Upper lobe of left lung (tissue), 4 donors: ENCODE measurements around the gene LHX5.

Experiments
- CTCF ChIP-seq, 6 experiments: fragments of 450-650 bp in 4 of 6; fragments of 200-600 bp in 2 of 6; sonication (generic) in 2 of 6; IDR thresholded peaks; one replicate each; pipeline ENCODE4 v1.5.1; 2016 to 2019; ENCODE audit warnings: antibody characterized with exemption in 6 of 6
- EP300 ChIP-seq, 4 donors: sonication (generic); formaldehyde crosslinking; IDR thresholded peaks; one replicate each; pipeline ENCODE4 v1.5.1; 2017; ENCODE audit warnings: antibody characterized with exemption in 4 of 4, control low read depth in 2 of 4
- POLR2A ChIP-seq, 4 donors: fragments of 450-650 bp; IDR thresholded peaks; one replicate each; pipeline ENCODE4 v1.5.1; 2016 to 2017; ENCODE audit warnings: antibody characterized with exemption in 4 of 4, mild to moderate bottlenecking in 2 of 4
- POLR2AphosphoS5 ChIP-seq, 2 donors: sonication (generic); formaldehyde crosslinking; IDR thresholded peaks; one replicate each; pipeline ENCODE4 v1.5.1; 2017; ENCODE audit warnings: antibody characterized with exemption in 2 of 2

GRCh38 chr12:113422886-113423669, 48.6 kb downstream of the LHX5 start:
- TF ChIP-seq CTCF (IDR thresholded peaks at IDR 0.05) (no peak), POLR2AphosphoS5 (IDR thresholded peaks at IDR 0.05) (no peak), POLR2A (IDR thresholded peaks at IDR 0.05) (no peak), EP300 (IDR thresholded peaks at IDR 0.05) (no peak)
